ENCODE data around the gene PNLIPRP3.

DNA sequence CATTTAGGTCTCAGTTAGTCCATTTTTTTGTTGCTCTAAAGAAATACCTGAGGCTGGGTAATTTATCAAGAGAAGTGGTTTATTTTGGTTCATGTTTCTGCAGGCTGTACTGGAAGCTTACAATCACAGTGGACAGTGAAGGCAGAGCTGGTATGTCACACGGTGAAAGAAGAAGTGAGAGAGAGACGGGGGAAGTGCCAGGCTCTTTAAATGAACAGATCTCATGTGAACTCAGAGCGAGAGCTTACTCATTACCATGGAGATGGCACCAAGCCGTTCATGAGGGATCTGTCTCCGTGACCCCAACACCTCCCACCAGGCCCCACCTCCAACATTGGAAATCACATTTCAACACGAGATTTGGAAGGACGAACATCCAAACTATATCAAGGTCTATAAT lies 18.9 kb upstream of the PNLIPRP3 start:
- no peak for TF ChIP-seq POLR2A (IDR thresholded peaks at IDR 0.05; ENCODE audit: low read depth, low read length)
- TF ChIP-seq EZH2 (IDR thresholded peaks at IDR 0.05; ENCODE audit: borderline replicate concordance, control insufficient read depth, low read depth, low read length): no peak
